H1 (cell line): ENCODE data around the gene UBAP1. TPM values are rescaled to one million over a fixed set of nuclear protein-coding genes. Genes with fewer than 3 reads are reported as not detected.

ENCODE experiments used
- FOSL1 ChIP-seq: IDR thresholded peaks from 2 replicates; pipeline ENCODE4 v1.6.1; 2011; ENCODE audit warnings: mild to moderate bottlenecking, low read depth, low read length, moderate library complexity; ENCODE audit not compliant: insufficient read depth
- JUN ChIP-seq: IDR thresholded peaks from 2 replicates; pipeline ENCODE4 v1.6.1; 2011; ENCODE audit warnings: low read depth, mild to moderate bottlenecking, improper control_type of control experiment, low read length
- RXRA ChIP-seq: IDR thresholded peaks from 2 replicates; pipeline ENCODE4 v1.6.1; 2011; ENCODE audit warnings: low read depth, mild to moderate bottlenecking, low read length, moderate library complexity; ENCODE audit not compliant: insufficient read depth
- TAF7 ChIP-seq: optimal IDR thresholded peaks from 2 replicates; pipeline ENCODE3; 2011; ENCODE audit warnings: low read depth, mild to moderate bottlenecking, inconsistent platforms, low read length, moderate library complexity, borderline replicate concordance
- TCF12 ChIP-seq: IDR thresholded peaks from 2 replicates; pipeline ENCODE4 v1.6.1; 2011; ENCODE audit warnings: low read depth, mild to moderate bottlenecking, low read length
- USF2 ChIP-seq: IDR thresholded peaks from 2 replicates; pipeline ENCODE4 v1.6.1; 2011; ENCODE audit warnings: low read length, improper control_type of control experiment
- polyA plus RNA-seq, 7 experiments: library from polyadenylated mRNA; depleted of rRNA in 3 of 7; stranded (reverse) in 5 of 7; unstranded in 2 of 7; fragments of >200 nt in 5 of 7; fragments of 200-250 nt in 2 of 7; gene quantifications; 1 replicate in 5 of 7; 2 replicates in 1 of 7; 4 replicates in 1 of 7; pipeline versions ENCODE4 v1.2.1 to v1.2.3, GENCODE V29; 2011 to 2013; ENCODE audit warnings: missing spikeins in 2 of 7, mixed read lengths in 2 of 7
- total RNA-seq: library from RNA; stranded (reverse); fragmentation: NEBNext Ultra II Directional; extraction: Animal tissue kit (Norgen Biotek cat#: 25700); gene quantifications from 2 replicates; pipeline ENCODE4 v1.2.1, GENCODE V29; 2021

Gene UBAP1
- total and polyA plus RNA-seq, 2 of the 8 experiments (the other 6 are each of a cell fraction or from before 2014, with no cell fraction given), result 31.3 to 31.4 TPM

DNA sequence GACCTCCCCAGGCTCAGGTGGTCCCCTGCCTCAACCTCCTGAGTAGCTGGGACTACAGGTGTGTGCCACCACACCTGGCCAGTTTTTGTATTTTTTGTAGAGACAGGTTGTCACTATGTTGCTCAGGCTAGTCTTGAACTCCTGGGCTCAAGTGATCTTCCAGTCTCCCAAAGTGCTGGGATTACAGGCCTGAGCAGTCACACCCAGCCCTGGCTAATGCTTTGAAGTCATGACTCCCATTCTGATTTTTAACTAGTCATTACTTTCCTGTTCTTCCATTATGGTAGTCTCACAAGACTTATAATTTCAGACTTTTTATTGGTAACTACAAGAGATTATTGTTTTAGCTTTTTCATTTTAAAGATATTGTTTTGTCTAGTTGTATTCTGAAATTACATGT is 26.3 kb downstream of the UBAP1 start (continued):
- TF ChIP-seq FOSL1 (no peak), TAF7 (no peak), RXRA (no peak), TCF12 (no peak), USF2 (no peak), JUN (no peak)
